ENCODE data around the gene MAP3K4.

Gene MAP3K4

DNA sequence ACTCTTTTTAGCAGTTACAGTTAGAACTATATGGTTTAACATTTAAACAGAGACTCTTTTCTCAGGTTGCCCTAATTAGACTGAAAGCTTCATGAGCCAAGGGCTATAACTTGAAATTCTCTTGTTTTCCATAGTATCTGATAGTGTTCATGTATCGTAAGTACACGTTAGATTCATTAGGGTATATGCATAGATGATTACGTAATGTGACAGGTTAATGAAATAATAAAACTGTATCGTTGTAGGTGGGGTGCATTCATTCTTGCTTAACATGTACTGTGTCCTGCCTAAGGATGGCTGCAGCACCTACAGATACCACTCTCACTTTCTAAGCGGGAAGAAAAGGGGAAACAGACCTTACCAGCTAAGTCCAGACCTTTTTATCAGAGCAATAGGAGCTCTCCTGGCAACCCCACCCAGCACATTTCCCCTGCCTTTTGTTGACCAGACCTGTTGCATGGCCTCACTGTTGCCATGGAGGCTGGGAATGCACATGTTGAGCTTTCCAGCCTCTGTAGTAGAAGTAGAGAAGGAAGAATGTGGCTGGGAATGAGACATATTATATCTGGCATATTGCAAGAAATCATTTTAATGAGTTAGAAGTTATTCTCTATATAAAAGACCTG lies 83.0 kb downstream of the MAP3K4 start:
- TF ChIP-seq, protein P1, sequence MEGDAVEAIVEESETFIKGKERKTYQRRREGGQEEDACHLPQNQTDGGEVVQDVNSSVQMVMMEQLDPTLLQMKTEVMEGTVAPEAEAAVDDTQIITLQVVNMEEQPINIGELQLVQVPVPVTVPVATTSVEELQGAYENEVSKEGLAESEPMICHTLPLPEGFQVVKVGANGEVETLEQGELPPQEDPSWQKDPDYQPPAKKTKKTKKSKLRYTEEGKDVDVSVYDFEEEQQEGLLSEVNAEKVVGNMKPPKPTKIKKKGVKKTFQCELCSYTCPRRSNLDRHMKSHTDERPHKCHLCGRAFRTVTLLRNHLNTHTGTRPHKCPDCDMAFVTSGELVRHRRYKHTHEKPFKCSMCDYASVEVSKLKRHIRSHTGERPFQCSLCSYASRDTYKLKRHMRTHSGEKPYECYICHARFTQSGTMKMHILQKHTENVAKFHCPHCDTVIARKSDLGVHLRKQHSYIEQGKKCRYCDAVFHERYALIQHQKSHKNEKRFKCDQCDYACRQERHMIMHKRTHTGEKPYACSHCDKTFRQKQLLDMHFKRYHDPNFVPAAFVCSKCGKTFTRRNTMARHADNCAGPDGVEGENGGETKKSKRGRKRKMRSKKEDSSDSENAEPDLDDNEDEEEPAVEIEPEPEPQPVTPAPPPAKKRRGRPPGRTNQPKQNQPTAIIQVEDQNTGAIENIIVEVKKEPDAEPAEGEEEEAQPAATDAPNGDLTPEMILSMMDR (IDR thresholded peaks at IDR 0.05; ENCODE audit: low read depth, low read length): no peak
- DNase-seq (ENCODE audit: low read depth in 2 of 2): no peak
- H3K4me3 ChIP-seq (replicated peaks in 1 of 2; ENCODE audit: low read depth in 2 of 2, low read length in 2 of 2): no peak overlapping the region

DNA sequence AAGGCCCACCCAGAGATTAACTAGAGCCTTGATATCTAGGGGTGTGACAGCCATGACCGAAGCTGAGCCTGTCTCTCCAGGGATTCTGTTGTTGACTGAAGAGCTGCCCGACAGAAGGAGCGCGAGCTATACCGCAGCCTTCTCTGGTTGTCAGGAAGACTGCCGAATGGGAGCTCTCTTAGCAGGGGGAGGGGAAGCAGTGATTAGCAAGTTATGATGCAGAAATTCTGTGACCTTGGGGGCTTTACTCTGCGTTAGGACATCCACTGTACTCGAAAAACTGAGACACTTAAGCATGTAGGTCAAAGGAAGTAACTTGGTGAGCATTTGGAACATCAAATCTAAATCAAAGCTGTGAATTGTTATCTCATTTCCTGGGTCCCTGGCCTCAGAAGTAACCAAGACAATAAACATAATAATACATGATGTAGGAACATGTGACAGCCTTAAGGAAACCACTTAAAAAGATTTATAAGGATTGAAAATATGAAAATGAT lies 84.7 kb downstream of the MAP3K4 start:
- peak; percentile 25 to 36 for DNase-seq (ENCODE audit: low read depth in 2 of 2)

DNA sequence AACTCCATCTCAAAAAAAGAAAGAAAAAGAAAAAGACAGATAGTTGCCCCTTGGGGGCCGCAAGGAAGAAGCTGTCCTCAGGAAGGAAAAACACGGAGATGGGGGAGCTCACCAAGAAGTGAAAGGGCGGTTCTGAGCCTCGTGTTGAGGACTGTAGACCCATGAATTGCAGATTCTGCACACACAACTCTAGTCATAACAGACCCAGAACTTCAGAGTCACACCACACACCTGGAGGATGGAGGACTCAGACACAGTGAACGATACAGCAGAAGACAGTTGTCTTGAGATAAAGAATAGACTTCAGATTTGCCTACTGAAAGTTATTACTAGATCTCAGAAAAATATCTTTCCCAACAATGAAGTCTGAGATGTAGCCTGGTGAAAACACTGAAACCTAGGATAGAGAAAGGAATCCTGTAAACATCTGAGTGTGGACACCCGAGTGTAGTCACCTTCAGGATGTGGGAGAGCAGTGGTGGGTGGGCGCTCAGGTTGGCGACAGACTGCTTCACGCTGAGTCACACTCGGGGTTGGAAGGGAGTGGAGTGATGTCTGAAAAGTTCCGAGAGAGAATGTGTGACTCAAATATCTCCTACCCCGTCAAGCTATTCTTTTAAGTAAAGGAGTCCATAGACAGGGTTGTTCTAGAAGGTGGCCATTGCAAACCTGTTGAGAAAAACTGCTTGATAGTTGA lies 88.1 kb downstream of the MAP3K4 start:
- TF ChIP-seq, protein P1 (IDR thresholded peaks at IDR 0.05; ENCODE audit: low read depth, low read length): no peak
- DNase-seq (ENCODE audit: low read depth in 2 of 2): peak; percentile 55 to 88

More for the DNA sequence above, 84.7 kb downstream of the MAP3K4 start:
- TF ChIP-seq, protein P1 (IDR thresholded peaks at IDR 0.05; ENCODE audit: low read depth, low read length): no peak
- no peak overlapping the region for H3K4me3 ChIP-seq (replicated peaks in 1 of 2; ENCODE audit: low read depth in 2 of 2, low read length in 2 of 2)

DNA sequence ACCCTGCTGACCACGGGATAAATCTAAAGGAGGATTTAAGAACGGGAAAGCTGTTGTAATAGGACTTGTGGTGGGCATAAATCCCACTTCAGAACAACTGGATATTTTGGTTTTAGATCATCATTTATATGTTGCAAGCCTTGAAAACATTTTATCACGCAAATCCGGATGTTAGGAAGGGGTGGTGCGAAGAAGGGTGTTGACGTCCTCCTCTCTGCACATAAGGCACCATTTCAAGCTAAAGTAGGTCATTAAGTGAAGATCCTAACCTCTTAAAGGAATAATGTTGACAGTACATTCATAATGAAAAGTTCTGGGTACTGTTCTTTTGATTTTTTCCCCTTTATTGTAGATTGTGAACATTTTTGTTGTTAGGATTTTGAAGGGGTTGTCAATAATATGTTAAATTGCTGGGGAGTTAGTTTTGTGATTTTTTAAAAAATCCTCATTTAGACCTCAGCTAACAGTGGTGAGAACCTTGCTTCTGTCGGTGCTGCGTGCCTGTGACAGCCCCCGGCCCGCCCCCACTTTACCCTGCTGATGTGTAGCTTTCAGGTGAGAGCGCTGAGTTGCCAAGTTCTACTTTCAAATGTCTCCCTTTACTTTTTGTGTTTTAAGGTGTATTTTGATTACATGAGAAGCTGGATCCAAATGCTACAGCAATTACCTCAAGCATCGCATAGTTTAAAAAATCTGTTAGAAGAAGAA lies 88.8 kb downstream of the MAP3K4 start:
- DNase-seq (ENCODE audit: low read depth in 2 of 2): peak in 1 of 2 donors; percentile 46

More for the DNA sequence above, 88.1 kb downstream of the MAP3K4 start:
- H3K4me3 ChIP-seq (replicated peaks in 1 of 2; ENCODE audit: low read depth in 2 of 2, low read length in 2 of 2): no peak overlapping the region

DNA sequence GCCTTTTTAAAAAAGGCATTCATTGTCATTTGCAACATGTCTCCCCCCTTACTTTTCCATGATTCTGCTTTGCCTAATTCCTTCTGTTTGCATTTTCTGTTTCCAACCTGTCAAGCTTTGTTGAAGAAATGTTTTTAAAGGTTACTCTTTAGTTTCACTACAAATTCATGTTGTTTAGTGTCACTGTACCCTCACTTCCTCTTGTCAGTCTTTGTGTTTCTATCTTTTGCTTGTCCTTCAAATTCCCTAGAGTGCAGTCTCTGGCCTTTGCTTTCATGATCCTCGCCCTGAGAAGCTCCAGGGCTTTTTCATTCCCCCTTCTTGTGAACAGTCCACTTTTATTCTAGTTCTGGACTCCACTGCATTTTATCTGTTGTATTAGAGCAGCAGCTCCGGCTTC lies 90.6 kb downstream of the MAP3K4 start:
- TF ChIP-seq, protein P1 (IDR thresholded peaks at IDR 0.05; ENCODE audit: low read depth, low read length): no peak
- no peak overlapping the region for H3K4me3 ChIP-seq (replicated peaks in 1 of 2; ENCODE audit: low read depth in 2 of 2, low read length in 2 of 2)
- no peak for DNase-seq (ENCODE audit: low read depth in 2 of 2)

More for the DNA sequence above, 88.8 kb downstream of the MAP3K4 start:
- TF ChIP-seq, protein P1 (IDR thresholded peaks at IDR 0.05; ENCODE audit: low read depth, low read length): no peak
- no peak overlapping the region for H3K4me3 ChIP-seq (replicated peaks in 1 of 2; ENCODE audit: low read depth in 2 of 2, low read length in 2 of 2)

DNA sequence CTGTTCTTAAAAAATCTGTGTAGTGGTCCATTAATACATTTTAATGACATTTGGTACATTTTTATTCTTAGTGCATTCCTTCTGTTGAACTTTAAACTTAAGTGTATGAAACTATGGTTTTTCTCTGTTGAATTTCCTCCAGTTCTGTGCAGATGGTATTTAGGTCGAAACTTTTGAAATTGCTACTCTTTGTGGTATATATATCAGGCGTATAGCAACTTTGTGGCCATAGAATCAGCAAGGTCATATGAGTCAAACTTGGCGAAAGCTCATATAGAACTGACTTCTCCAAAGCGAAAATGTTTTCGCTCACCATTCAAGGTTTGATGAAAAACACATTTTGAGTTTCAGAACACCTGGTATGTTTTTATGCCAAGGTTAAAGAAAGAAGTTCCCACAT lies 93.7 kb downstream of the MAP3K4 start:
- H3K4me3 ChIP-seq (replicated peaks in 1 of 2; ENCODE audit: low read depth in 2 of 2, low read length in 2 of 2): no peak overlapping the region
- no peak for DNase-seq (ENCODE audit: low read depth in 2 of 2)
- TF ChIP-seq, protein P1 (IDR thresholded peaks at IDR 0.05; ENCODE audit: low read depth, low read length): no peak
